ENCODE data around the gene SP8.

SP8 gene

GRCh38 chr7:20786421-20786778 is 286 bp downstream of the SP8 start:
- peaks cover 45 to 88% (median 82%) of the 10 kb centered on the region in 5 donors for H3K27me3 ChIP-seq (ENCODE audit: control insufficient read depth in 5 of 5, insufficient read depth in 4 of 5, low read length in 5 of 5)
- no peaks in the 10 kb centered on the region for H3K36me3 ChIP-seq (ENCODE audit: control insufficient read depth in 5 of 5, insufficient read depth in 5 of 5, low read length in 5 of 5)
- peak overlapping the region in 4 of 5 donors; percentile 35 to 53 (median 46) for H3K4me3 ChIP-seq (ENCODE audit: low read depth in 1 of 5, low read length in 5 of 5)
- peaks cover 0 to 2% (median 0%) of the 10 kb centered on the region in 5 donors for H3K9me3 ChIP-seq (ENCODE audit: control insufficient read depth in 5 of 5, low read length in 5 of 5)
- peaks cover 0 to 39% (median 32%) of the 10 kb centered on the region in 5 donors for H3K4me1 ChIP-seq (ENCODE audit: control insufficient read depth in 5 of 5, insufficient read depth in 5 of 5, low read length in 5 of 5)
- no peak overlapping the region for H3K27ac ChIP-seq (ENCODE audit: low read depth, low read length)
- no peak overlapping the region for H3K9ac ChIP-seq (ENCODE audit: low read length in 5 of 5)

GRCh38 chr7:20786049-20786412 is 655 bp downstream of the SP8 start:
- H3K9ac ChIP-seq (ENCODE audit: low read length in 5 of 5) = no peak overlapping the region
- peak overlapping the region in 2 of 5 donors; percentile 4 to 48 for H3K4me3 ChIP-seq (ENCODE audit: low read depth in 1 of 5, low read length in 5 of 5)
- peaks cover 0 to 38% (median 32%) of the 10 kb centered on the region in 5 donors for H3K4me1 ChIP-seq (ENCODE audit: control insufficient read depth in 5 of 5, insufficient read depth in 5 of 5, low read length in 5 of 5)
- peaks cover 42 to 88% (median 82%) of the 10 kb centered on the region in 5 donors for H3K27me3 ChIP-seq (ENCODE audit: control insufficient read depth in 5 of 5, insufficient read depth in 4 of 5, low read length in 5 of 5)
- peaks cover 0 to 2% (median 0%) of the 10 kb centered on the region in 5 donors for H3K9me3 ChIP-seq (ENCODE audit: control insufficient read depth in 5 of 5, low read length in 5 of 5)
- no peak overlapping the region for H3K27ac ChIP-seq (ENCODE audit: low read depth, low read length)
- H3K36me3 ChIP-seq (ENCODE audit: control insufficient read depth in 5 of 5, insufficient read depth in 5 of 5, low read length in 5 of 5) = no peaks in the 10 kb centered on the region

- Histone ChIP-seq H3K4me3 (ENCODE audit: low read depth in 1 of 5, low read length in 5 of 5) (peak overlapping the region in 4 of 5 donors; percentile 4 to 56 (median 36)), H3K9me3 (ENCODE audit: control insufficient read depth in 5 of 5, low read length in 5 of 5) (peaks cover 0 to 2% (median 0%) of the 10 kb centered on the region in 5 donors), H3K4me1 (ENCODE audit: control insufficient read depth in 5 of 5, insufficient read depth in 5 of 5, low read length in 5 of 5) (peaks cover 0 to 35% (median 32%) of the 10 kb centered on the region in 5 donors), H3K27me3 (ENCODE audit: control insufficient read depth in 5 of 5, insufficient read depth in 4 of 5, low read length in 5 of 5) (peaks cover 37 to 86% (median 81%) of the 10 kb centered on the region in 5 donors), H3K36me3 (ENCODE audit: control insufficient read depth in 5 of 5, insufficient read depth in 5 of 5, low read length in 5 of 5) (no peaks in the 10 kb centered on the region), H3K27ac (ENCODE audit: low read depth, low read length) (no peak overlapping the region), H3K9ac (ENCODE audit: low read length in 5 of 5) (no peak overlapping the region)
Observed at GRCh38 chr7:20785157-20786048, 1.3 kb downstream of the SP8 start.

- no peak overlapping the region for H3K9ac ChIP-seq (ENCODE audit: low read length in 5 of 5)
- peaks cover 38 to 86% (median 78%) of the 10 kb centered on the region in 5 donors for H3K27me3 ChIP-seq (ENCODE audit: control insufficient read depth in 5 of 5, insufficient read depth in 4 of 5, low read length in 5 of 5)
- no peak overlapping the region for H3K27ac ChIP-seq (ENCODE audit: low read depth, low read length)
- H3K9me3 ChIP-seq (ENCODE audit: control insufficient read depth in 5 of 5, low read length in 5 of 5) = peaks cover 0 to 2% (median 0%) of the 10 kb centered on the region in 5 donors
- H3K4me3 ChIP-seq (ENCODE audit: low read depth in 1 of 5, low read length in 5 of 5) = peak overlapping the region in 2 of 5 donors; percentile 51 to 55
- no peaks in the 10 kb centered on the region for H3K36me3 ChIP-seq (ENCODE audit: control insufficient read depth in 5 of 5, insufficient read depth in 5 of 5, low read length in 5 of 5)
- peaks cover 0 to 35% (median 32%) of the 10 kb centered on the region in 5 donors for H3K4me1 ChIP-seq (ENCODE audit: control insufficient read depth in 5 of 5, insufficient read depth in 5 of 5, low read length in 5 of 5)
Observed at GRCh38 chr7:20784388-20785156, 2.1 kb downstream of the SP8 start.

- Histone ChIP-seq H3K4me3 (ENCODE audit: low read depth in 1 of 5, low read length in 5 of 5) (peak overlapping the region; percentile 29 to 55 (median 46)), H3K9ac (ENCODE audit: low read length in 5 of 5) (peak overlapping the region in 1 of 5 donors; percentile 30), H3K9me3 (ENCODE audit: control insufficient read depth in 5 of 5, low read length in 5 of 5) (peaks cover 0 to 2% (median 0%) of the 10 kb centered on the region in 5 donors), H3K36me3 (ENCODE audit: control insufficient read depth in 5 of 5, insufficient read depth in 5 of 5, low read length in 5 of 5) (no peaks in the 10 kb centered on the region), H3K27ac (ENCODE audit: low read depth, low read length) (no peak overlapping the region), H3K4me1 (ENCODE audit: control insufficient read depth in 5 of 5, insufficient read depth in 5 of 5, low read length in 5 of 5) (peaks cover 0 to 35% (median 32%) of the 10 kb centered on the region in 5 donors), H3K27me3 (ENCODE audit: control insufficient read depth in 5 of 5, insufficient read depth in 4 of 5, low read length in 5 of 5) (peaks cover 37 to 88% (median 79%) of the 10 kb centered on the region in 5 donors)
Observed at GRCh38 chr7:20783700-20784387, 2.8 kb downstream of the SP8 start.

GRCh38 chr7:20783125-20783699 is 3.5 kb downstream of the SP8 start:
- Histone ChIP-seq H3K27me3 (ENCODE audit: control insufficient read depth in 5 of 5, insufficient read depth in 4 of 5, low read length in 5 of 5) (peaks cover 34 to 88% (median 76%) of the 10 kb centered on the region in 5 donors), H3K4me1 (ENCODE audit: control insufficient read depth in 5 of 5, insufficient read depth in 5 of 5, low read length in 5 of 5) (peaks cover 0 to 39% (median 36%) of the 10 kb centered on the region in 5 donors), H3K9ac (ENCODE audit: low read length in 5 of 5) (no peak overlapping the region), H3K4me3 (ENCODE audit: low read depth in 1 of 5, low read length in 5 of 5) (no peak overlapping the region), H3K36me3 (ENCODE audit: control insufficient read depth in 5 of 5, insufficient read depth in 5 of 5, low read length in 5 of 5) (no peaks in the 10 kb centered on the region), H3K27ac (ENCODE audit: low read depth, low read length) (no peak overlapping the region), H3K9me3 (ENCODE audit: control insufficient read depth in 5 of 5, low read length in 5 of 5) (peaks cover 0 to 2% (median 0%) of the 10 kb centered on the region in 5 donors)

GRCh38 chr7:20779041-20779440 is 7.6 kb downstream of the SP8 start:
- H3K4me1 ChIP-seq (ENCODE audit: control insufficient read depth in 5 of 5, insufficient read depth in 5 of 5, low read length in 5 of 5) = peaks cover 0 to 19% (median 15%) of the 10 kb centered on the region in 5 donors
- no peak overlapping the region for H3K9ac ChIP-seq (ENCODE audit: low read length in 5 of 5)
- H3K27me3 ChIP-seq (ENCODE audit: control insufficient read depth in 5 of 5, insufficient read depth in 4 of 5, low read length in 5 of 5) = peaks cover 37 to 84% (median 64%) of the 10 kb centered on the region in 5 donors
- no peak overlapping the region for H3K27ac ChIP-seq (ENCODE audit: low read depth, low read length)
- peaks cover 0 to 2% (median 0%) of the 10 kb centered on the region in 5 donors for H3K9me3 ChIP-seq (ENCODE audit: control insufficient read depth in 5 of 5, low read length in 5 of 5)
- H3K4me3 ChIP-seq (ENCODE audit: low read depth in 1 of 5, low read length in 5 of 5) = no peak overlapping the region
- no peaks in the 10 kb centered on the region for H3K36me3 ChIP-seq (ENCODE audit: control insufficient read depth in 5 of 5, insufficient read depth in 5 of 5, low read length in 5 of 5)

GRCh38 chr7:20778063-20778721 is 8.5 kb downstream of the SP8 start:
- H3K4me3 ChIP-seq (ENCODE audit: low read depth in 1 of 5, low read length in 5 of 5) = peak overlapping the region in 4 of 5 donors; percentile 28 to 57 (median 46)
- H3K27me3 ChIP-seq (ENCODE audit: control insufficient read depth in 5 of 5, insufficient read depth in 4 of 5, low read length in 5 of 5) = peaks cover 35 to 81% (median 63%) of the 10 kb centered on the region in 5 donors
- H3K9me3 ChIP-seq (ENCODE audit: control insufficient read depth in 5 of 5, low read length in 5 of 5) = peaks cover 0 to 2% (median 0%) of the 10 kb centered on the region in 5 donors
- H3K27ac ChIP-seq (ENCODE audit: low read depth, low read length) = no peak overlapping the region
- peaks cover 0 to 12% (median 11%) of the 10 kb centered on the region in 5 donors for H3K4me1 ChIP-seq (ENCODE audit: control insufficient read depth in 5 of 5, insufficient read depth in 5 of 5, low read length in 5 of 5)
- H3K36me3 ChIP-seq (ENCODE audit: control insufficient read depth in 5 of 5, insufficient read depth in 5 of 5, low read length in 5 of 5) = no peaks in the 10 kb centered on the region
- peak overlapping the region in 1 of 5 donors; percentile 45 for H3K9ac ChIP-seq (ENCODE audit: low read length in 5 of 5)

Measured in subcutaneous abdominal adipose tissue (tissue), 5 donors.